Measurements from ENCODE around the gene FBXO10.
"Not testable (repeated sequence)": the region's sequence is repeated elsewhere in the genome, so short reads cannot be mapped to it uniquely, and the experiment has no call there.

FBXO10 gene

GRCh38 chr9:37510053-37510452, 66.1 kb downstream of the FBXO10 start:
- not testable (repeated sequence) for DNase-seq

GRCh38 chr9:37509536-37509935, 66.6 kb downstream of the FBXO10 start:
- no peak for DNase-seq

DNA sequence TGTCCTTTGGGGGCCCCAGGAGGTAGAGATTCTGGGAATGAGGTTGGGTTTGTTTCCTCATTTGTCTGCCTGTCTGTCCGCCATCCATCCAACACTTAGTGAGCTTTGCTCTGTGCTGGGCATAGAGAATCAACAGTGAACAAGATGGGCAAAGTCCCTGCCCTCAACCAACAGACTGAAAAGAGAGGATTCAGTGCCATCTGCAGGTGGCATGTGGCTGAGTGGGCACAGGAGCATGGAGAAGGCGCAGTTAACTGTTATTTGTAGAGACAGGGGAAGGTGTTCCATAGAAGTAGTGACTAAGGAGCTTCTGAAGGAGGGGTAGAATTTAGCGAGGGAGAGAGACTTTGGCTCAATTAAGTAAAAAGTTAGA, 67.4 kb downstream of the FBXO10 start:
- DNase-seq = no peak

GRCh38 chr9:37508135-37508833, 67.9 kb downstream of the FBXO10 start:
- DNase-seq = no peak

DNA sequence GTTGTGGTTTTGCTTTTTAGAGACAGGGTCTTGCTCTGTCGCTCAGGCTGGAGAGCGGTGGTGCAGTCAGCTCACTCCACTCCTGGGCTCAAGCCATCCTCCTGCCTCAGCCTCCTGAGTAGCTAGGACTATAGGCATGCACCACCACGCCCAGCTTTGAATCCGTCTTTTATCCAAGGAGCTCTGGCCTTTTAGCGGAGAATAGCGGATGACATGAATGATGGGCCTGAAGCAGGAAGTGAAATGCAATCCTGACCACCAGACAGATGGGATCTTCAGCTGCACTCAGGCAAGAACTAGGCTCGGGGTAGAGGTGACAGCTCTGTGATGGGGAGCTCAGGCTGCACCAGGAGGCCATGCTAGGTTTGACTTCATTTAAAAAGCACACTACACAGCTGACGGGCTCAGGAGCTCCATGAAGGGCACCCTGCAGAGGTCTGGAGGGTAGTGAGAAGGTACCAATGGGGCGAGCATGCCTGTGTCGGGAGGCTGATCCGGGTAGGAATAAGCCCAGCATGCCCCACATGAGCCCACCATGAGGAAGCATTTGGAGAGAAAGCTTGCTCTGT, 68.5 kb downstream of the FBXO10 start:
- no peak for DNase-seq

- DNase-seq = no peak
Observed at GRCh38 chr9:37504605-37505004, 71.6 kb downstream of the FBXO10 start.

DNA sequence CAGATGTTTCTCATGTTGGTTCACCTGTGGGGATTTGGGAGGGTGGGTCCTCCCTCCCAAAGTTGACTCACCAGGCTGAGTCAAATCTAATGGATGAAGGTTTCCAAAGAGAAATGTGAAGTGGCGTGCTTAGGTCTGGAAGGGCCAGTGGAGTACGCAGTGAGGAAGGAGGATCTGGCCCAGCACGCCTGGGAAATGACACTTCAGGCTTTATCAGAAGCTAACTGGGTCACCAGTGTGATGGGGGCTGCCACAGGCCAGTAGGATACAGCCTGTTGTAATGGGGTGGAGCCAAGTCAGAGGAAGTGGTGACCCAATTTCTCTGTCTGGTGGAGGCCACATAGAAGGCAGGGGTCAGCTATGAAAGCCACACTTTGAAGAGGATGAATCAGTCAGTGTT, 72.4 kb downstream of the FBXO10 start:
- no peak for DNase-seq

DNA sequence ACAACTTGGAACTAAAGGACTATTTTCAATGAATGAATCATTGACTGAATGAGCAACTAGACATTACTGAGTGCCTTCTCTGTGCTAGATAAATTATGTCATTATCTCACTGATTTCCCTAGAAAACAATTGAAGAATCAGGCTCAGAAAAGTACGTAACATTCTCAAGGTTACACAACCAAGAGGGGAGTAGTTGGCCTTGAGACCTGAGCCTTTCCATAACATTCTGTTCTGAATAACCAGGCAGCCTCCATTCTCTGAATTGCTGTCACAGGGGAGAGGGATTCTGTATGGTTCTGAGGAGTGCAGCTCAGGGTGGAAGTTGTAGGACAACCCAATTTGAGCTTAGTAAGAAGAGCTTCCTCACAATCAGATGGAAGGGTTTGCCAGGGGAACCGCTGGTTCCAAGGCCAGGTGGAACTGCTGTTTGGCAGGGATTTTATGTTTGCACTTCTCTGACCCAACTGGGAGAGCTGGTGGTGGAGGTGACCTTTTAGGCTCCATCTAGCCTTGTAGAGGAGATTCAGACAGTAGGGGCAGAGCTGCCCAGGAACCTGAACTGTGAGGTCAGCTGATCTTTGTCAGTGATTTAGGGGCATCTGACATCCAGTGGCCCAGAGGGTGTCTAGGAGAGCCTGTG, 74.1 kb downstream of the FBXO10 start:
- DNase-seq = no peak

DNA sequence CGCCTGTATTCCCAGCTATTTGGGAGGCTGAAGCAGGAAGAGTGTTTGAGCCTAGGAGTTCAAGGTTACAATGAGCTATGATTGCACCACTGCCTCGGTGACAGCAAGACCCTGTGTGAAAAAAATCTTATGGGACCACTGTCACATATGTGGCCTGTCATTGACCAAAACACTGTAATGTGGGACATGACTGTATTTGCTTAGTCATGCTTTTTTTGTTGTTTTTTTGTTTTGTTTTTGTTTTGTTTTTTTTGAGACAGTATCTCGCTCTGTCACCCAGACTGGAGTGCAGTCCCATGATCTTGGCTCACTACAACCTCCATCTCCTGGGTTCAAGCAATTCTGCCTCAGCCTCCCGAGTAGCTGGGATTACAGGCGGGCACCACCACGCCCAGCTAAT, 76.9 kb downstream of the FBXO10 start:
- no peak for DNase-seq

DNA sequence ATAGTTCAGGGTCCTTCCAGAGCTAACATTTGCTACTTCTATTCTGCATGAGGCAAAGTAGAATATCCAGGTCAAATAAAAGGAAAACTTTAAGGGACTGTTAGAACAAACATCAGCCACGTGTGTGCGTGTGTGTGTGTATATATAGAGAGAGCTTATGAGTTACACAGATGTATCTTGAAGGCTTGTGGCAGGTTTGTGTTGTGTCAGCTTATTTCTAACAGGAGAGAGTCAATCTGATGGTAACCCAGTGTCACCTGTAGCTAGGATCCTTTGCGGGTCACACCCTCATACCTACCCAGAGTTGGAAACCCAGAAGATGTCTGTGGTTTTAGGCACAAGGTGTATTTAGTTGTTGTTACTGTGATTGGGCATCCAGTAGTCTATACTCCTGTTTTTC, 77.7 kb downstream of the FBXO10 start:
- DNase-seq = no peak

DNA sequence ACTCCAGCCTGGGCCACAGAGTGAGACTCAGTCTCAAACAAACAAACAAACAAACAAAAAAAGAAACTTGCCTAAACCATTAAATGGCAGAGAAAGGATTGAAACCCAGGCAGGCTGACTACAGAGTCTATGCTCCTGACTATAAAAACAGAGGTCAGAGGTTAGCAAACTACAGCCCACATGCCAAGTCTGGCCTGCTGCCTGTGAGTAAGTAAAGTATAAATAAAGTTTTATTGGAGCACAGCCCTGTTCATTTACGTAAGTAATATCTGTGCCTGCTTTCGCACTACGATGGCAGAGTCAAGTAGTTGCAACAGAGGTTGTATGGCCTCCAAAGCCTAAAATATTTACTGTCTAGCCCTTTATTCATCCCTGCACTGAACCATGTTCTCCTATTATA, 78.9 kb downstream of the FBXO10 start:
- DNase-seq = no peak

- no peak for DNase-seq
Observed at GRCh38 chr9:37496020-37496419, 80.2 kb downstream of the FBXO10 start.

GRCh38 chr9:37495571-37495970, 80.6 kb downstream of the FBXO10 start:
- DNase-seq = no peak

DNA sequence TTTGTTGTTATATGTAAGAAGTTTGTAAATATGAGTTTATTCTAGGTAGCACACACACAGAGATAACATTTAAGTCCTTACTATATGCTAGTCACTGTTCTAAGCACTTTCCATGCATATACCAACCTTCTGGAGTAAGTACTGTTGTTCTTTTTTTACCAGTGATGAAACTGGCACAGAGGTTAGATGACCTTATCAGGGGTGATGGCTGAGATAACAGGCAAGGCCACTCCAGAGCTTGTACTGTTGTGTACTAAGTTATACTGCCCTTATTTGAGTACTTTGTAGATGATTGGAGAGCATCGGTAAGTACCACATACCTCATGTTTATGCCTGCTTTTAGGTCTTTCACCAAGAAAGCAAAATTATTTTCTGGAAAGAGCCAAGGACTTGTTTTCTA, 84.2 kb downstream of the FBXO10 start:
- DNase-seq = no peak

DNA sequence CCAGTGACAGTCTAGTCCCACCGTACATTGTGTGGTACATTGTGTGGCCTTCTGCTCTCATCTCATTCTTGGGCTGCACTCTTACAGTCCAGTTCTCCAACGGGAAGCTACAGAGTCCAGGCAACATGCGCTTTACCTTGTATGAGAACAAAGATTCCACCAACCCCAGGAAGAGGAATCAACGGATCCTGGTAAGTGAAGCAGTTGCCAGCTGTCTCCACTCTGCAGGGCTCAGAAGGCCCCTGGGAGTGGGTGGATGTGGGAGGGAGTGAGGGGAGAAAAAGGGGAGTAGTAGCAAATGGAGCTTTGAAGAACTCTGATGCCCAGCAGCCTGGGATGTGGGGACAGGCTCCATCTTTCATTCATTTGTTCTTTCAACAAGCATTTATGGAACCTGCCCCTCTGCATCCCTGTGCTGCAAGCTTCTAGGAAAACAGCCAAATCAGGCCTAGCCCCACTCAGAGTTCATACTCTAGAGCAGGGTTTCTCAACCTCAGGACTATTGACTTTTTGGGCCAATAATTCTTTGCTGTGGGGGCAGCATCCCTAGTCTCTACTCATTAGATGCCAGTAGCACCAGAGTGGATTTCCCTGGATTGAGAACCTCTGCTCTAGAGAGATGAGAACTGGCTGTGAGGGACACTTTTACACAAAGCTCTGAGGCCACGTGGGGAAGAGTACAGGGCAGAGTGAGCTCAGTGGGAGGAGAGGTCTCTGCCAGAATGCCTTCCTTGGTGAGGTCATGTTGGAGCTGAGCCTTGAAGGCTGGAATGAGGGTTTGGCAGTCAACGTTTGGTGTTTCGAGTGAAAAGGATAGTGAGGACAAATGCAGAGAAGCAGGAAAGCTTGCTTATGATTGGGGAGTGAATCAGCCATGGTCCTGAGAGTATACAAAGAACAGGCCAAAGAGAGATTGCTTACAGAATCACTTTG, 89.3 kb downstream of the FBXO10 start:
- peak; percentile 82 for DNase-seq

DNA sequence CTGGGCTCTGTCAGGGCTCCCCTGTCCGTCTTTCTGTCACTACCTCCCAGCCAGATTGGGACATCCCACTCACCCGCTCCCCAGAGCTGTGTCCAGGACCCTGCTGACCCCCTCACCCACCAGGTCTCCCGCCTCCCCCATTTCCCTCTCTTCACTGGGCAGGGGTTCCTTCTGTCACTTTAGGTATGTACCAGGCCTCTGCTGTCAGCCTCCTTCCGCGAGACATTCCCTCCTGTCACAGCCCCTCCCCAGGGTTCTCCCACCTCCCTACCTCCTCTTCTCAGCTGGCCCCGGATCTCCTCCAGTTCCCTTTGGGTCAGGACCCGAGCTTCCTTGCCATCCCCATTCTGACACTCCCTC, 89.9 kb downstream of the FBXO10 start:
- no peak for DNase-seq

DNA sequence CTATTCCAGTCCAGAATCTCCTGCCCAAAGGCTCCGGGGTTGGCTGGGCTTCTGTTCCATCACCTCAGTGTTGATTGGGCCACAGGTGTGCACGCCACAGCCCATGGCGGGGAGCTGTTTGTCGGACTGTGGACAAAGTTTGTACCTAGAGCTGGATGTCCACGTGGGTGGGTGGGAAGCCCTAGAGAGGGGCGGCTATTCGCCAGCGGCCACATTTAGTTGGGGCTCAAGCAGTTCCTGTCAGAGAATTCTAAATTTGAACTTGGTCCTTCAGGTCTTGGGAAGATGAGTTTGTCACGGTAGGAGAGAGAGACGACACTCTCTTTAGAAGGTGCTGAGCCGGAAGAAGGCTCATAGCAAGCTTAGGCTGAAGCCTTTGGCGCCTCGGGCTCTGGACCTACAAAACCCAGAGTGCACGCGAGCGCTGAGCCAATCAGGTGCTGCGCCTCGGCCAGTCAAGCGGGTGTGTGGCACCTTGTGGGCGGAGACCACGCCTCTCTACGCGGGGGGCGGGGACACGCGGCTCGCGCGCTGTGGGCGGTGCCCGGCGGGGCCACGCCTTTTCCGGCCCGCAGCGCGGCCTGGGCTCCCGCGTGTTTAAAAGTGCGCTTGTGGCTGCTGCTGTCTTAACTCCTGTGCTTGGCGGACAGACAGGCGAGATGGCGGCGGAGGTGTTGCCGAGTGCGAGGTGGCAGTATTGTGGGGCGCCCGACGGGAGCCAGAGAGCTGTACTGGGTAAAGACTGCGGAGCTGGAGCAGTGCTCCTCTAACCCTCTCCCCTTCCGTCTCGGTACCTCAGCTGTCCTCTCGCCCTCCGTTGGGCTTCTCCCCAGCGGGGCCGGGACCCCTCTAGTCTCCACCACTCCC, 90.6 kb downstream of the FBXO10 start, which contains the start of gene POLR1E:
TSS of gene POLR1E (plus strand) at position 560 of the 867 bp plus-strand sequence. CDS start at position 660, 100 bp downstream.
- peak; percentile 91 for DNase-seq

DNA sequence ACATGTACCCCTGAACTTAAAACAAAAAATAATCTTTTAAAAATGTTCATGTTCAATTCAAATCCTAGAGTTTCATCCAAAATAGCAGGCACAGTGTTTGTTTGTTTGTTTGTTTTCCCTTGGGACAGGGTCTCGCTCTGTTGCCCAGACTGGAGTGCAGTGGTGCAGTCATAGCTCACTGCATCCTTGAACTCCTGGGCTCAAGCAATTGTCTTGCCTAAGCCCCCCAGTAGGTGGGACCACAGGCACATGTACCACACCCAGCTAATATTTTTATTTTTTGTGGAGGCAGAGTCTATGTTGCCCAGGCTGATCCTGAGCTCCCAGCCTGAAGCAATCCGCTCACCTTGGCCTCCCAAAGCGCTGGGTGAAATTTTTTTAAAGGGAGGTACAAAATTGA, 95.4 kb downstream of the FBXO10 start:
- DNase-seq = no peak

GRCh38 chr9:37477987-37478619, 98.1 kb downstream of the FBXO10 start:
- not testable (repeated sequence) for DNase-seq

DNA sequence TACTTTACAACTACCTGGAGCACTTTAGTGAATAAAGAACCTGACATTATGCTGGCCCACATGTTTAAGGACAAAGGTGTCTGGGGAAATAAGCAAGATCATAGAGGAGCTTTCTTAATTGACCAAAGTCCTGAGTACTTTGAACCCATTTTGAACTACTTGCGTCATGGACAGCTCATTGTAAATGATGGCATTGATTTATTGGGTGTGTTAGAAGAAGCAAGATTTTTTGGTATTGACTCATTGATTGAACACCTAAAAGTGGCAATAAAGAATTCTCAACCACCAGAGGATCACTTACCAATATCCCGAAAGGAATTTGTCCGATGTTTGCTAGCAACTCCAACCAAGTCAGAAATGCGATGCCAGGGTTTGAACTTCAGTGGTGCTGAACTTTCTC, 98.7 kb downstream of the FBXO10 start:
- not testable (repeated sequence) for DNase-seq

GRCh38 chr9:37476930-37477329, 99.2 kb downstream of the FBXO10 start:
- no peak for DNase-seq

- no peak for DNase-seq
Observed at GRCh38 chr9:37474438-37474837, 101.7 kb downstream of the FBXO10 start.

Data from fibroblast of skin of back (primary cell).